Activated CD4-positive, alpha-beta T cell treated with anti-CD3 and anti-CD28 coated beads, Interleukin-2, amount 50 U/mL, for 4 hours (primary cell): ENCODE data around the gene CAPN13.

ENCODE experiments used
- DNase-seq, 2 experiments: peaks; one replicate each; pipeline ENCODE4 v3.0.0-alpha.2; 2020

CAPN13 gene

GRCh38 chr2:30807249-30807648 lies at the start of gene CAPN13:
Gene CAPN13 (minus strand): TSS chr2:30807446. CDS start chr2:30787325, 20,121 bp downstream.
- DNase-seq: no peak

DNA sequence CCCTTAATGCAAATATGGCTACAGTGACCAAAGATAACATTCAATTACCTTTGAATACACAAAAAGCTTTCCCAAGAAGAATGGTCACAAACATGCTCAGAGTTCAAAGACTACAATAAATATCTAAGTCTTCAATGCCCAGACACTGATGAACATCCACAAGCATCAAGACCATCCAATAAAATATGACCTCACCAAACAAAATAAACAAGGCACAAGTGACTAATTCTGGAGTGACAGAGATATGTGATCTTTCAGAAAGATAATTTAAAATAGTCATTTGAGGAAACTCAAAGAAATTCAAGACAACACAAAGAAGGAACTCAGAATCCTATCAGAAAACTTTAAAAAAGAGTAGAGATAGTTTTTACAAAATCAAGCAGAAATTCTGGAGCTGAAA lies 40.6 kb upstream of the CAPN13 start:
- DNase-seq: no peak

DNA sequence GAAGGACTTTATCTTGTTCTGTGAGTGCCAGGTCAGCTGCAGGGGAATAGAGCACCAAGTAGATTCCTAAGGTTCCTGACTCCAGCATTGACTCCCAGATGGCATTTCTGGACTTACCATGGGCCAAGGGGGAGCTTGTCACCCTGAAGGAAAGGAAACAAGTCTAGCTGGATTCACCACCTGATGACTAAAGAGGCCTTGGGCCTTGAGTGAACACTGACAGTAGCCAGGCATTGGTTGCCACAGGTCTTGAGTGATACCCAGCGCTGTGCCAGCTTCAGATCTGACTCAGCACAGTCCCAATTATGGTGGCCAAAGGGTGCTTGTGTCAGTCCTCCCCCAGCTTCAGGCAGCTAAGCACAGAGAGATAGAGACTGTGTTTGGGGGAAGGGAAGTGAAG lies 40.1 kb upstream of the CAPN13 start:
- no peak for DNase-seq

GRCh38 chr2:30828586-30828985 lies 21.3 kb upstream of the CAPN13 start:
- DNase-seq: no peak

DNA sequence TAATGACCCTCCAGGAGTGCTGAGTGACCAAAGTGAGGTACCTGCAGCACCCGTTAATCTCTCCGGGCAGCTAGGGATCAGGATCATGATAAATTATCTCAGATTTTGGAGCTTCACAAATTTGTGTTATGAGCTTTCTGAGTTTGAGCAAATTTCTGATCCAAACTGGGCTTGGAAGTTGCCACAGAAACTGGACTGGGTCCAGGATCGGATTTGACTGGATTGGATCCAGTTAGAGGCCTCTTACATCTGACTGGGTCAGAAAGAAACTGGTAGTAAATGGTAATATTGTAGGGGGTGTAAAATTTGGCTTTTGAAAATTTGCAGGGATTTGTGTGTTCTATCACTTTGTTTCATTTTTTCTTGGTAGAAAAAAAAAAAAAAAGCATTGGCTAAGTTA lies 19.7 kb upstream of the CAPN13 start:
- DNase-seq: no peak

GRCh38 chr2:30826481-30826880 lies 19.2 kb upstream of the CAPN13 start:
- no peak for DNase-seq

DNA sequence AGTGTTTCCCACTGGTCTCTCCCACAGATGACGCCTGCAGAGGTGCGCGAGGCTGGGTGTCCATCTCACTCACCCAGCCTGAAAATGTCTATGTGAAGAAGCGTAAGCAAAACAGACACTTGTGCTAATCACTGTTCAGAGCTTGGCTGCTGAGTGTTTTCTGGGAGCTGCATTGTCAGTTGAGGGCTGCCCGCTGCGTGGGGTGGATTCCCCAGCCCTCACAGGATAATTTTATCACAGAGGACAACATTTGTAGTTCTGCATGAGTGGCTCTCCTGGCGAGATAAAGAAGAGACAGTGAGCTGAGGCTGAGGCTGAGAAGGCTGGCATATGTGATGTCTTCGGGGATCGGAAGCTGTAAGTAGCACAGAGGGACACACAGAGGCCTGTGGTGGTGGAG lies 16.2 kb upstream of the CAPN13 start:
- no peak for DNase-seq

GRCh38 chr2:30821960-30822359 lies 14.7 kb upstream of the CAPN13 start:
- DNase-seq: no peak

DNA sequence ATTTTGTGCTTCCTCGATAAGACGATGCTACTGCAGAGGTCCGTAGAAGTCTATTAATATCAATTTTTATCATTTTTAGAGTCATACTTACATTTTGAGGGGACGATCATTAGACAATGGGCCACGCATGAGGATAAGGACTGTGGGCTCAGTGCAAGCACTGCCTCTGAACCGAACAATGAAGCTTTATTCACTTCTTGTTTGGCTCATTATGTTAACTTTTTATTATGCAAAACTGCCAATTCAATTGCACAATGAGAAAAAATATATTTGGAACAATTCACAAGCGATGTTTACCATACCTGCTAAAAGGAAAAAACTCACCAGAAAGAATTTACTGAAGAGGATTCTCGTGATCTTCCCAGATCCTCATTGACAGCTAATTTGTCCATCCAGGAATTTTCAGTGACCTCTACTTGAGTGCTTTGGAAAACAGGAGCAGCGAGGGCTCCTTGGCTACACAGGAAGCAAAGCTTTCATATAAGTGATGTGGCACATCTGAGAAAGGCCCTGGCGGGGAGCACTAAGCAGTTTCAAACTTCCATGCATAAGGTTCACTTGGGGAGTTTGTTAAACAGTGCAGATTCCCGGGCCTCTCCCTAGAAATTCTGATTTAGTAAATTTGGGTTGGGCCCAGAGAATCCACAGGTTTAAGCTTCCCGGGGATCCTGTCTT lies 13.3 kb upstream of the CAPN13 start:
- DNase-seq: no peak

DNA sequence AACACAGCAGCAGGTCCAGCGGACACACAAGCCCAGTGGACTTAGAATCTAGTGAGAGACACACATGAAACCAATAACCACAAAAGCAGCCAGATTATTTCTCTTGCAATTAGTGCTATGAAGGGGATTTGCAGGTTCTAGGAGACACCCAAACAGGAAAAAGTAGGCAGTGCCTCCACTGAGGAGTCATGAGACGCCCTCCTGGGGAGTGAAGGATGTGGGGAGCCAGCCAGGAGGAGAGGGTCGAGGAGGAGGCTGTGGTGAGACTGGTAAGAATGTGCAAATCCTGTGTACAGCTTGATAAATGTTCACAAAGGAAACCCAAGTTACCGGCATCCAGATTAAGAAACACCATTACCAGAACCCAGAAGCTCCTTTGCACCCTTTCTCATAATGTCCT lies 2.7 kb upstream of the CAPN13 start:
- no peak for DNase-seq

DNA sequence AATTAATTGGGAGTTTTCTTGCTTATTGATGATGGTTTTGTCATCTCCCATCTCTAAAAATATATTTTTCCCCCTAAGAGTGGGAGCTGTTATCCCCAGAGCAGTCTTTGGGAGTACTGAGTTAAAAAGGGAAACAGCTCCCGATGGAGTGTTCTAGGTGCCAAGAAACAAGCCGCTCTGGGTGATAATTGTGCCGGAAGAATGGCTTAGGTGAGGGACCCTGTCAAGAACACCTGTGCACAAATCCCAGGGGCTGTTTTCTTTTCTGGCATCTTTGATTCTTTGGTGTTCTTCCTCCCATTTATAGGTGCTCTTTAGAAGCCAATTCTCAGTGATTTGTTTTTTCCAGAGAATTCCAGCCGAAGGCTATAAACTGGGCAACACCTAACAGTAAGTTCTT lies 1.4 kb upstream of the CAPN13 start:
- no peak for DNase-seq

GRCh38 chr2:30803281-30803680 lies 4.0 kb downstream of the CAPN13 start:
- no peak for DNase-seq

DNA sequence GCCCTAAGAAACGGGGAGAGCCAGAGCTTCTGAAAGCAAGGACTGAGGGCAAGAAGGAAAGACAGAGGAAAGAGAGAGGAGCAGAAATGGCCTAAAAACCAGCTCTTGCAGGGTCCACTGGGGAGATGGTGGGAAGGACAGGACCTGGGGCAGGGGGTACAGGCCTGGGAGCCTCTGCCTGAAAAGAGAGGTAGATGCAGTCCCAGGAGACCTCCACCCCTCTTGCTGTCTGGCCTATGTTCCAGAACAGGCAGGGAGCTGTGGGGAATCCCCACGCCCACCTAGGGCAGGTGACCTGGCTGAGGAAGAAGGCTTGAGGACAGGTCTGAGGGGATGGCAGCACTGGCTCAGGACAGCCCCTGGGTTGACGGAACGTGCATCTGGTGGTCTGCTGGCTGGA lies 4.6 kb downstream of the CAPN13 start:
- no peak for DNase-seq

- no peak for DNase-seq
Observed at GRCh38 chr2:30801821-30802455, 5.3 kb downstream of the CAPN13 start.

DNA sequence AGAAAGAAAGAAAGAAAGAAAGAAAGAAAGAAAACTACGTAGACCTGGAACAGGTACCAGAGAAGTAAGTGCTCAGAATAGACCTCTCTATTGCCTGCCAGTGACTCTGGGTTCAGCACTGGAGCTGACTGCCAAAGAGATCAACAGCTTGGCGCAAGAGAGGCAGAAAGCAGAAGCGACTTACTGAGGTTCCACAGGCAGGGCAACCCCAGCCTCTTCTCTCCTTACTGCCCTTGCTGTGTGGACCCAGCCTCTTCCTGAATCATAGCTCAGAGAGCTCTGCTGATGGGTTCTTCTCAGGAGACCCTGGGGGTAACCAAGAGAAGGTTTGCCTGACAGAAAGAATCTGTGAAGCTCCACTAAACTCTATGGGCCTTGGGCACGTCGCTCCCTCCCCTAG lies 7.1 kb downstream of the CAPN13 start:
- DNase-seq: no peak

DNA sequence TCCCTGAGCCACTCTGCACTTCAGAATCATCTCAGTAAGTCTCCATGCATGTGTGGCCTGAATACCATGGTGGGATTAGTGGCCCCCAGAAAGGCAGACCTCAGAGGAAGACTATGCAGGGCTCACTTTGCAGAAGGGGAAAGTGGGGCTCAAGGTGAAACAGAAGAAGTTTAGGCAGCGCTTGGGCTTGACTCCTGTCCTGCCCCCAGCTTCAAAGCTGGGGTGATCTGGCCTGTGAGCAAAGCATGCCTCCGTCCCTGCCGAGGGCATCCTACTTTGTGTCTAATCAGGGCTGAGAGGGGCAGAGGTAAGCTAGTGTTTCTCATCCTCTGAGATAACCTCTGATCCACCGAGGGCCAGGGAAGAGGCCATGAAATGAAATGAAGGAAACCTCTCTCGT lies 7.9 kb downstream of the CAPN13 start:
- DNase-seq: no peak

DNA sequence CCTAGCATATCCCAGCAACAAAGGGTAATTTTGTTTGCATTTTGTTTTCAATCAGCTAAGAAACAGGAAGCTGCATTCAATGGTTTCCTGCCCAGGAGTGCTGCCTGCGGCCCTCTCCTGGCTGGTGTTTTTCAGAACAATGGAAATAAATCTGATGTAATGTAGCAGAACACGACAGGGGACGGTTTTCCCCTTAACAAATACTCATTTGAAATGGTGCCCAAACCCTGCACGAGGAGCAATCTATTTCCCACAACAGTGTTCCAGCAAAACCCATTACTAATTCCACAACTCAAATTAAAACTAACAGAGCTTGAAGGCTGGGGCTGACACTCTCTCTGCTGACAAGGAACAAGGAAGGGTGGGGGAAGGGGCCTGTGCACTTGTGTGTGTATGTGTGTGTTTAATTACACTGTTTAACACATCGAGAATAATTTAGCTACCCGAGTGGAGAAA lies 8.7 kb downstream of the CAPN13 start:
- no peak for DNase-seq

GRCh38 chr2:30797381-30798015 lies 9.7 kb downstream of the CAPN13 start:
- no peak for DNase-seq

GRCh38 chr2:30796699-30797098 lies 10.5 kb downstream of the CAPN13 start:
- no peak for DNase-seq

GRCh38 chr2:30792521-30792920 lies 14.7 kb downstream of the CAPN13 start:
- no peak for DNase-seq

DNA sequence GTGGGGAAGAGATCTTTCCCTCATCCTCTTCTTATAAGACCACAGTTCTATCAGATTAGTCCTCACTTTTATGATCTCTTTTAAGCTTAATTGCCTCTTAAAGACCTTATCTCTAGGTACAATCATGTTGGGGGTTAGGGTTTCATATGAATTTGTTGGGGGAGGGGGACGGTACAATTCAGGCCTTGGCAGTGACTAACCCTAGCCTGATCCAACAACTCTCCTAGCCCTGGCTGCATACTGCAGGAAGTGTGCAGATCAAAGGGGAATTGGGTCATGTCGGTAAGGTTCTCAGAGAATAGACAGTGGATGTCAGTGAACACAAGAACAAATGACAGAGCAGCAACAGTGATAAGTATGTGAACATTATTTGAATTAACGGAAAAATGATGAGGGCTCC lies 16.4 kb downstream of the CAPN13 start:
- no peak for DNase-seq

- no peak for DNase-seq
Observed at GRCh38 chr2:30789670-30790210, 17.5 kb downstream of the CAPN13 start.

DNA sequence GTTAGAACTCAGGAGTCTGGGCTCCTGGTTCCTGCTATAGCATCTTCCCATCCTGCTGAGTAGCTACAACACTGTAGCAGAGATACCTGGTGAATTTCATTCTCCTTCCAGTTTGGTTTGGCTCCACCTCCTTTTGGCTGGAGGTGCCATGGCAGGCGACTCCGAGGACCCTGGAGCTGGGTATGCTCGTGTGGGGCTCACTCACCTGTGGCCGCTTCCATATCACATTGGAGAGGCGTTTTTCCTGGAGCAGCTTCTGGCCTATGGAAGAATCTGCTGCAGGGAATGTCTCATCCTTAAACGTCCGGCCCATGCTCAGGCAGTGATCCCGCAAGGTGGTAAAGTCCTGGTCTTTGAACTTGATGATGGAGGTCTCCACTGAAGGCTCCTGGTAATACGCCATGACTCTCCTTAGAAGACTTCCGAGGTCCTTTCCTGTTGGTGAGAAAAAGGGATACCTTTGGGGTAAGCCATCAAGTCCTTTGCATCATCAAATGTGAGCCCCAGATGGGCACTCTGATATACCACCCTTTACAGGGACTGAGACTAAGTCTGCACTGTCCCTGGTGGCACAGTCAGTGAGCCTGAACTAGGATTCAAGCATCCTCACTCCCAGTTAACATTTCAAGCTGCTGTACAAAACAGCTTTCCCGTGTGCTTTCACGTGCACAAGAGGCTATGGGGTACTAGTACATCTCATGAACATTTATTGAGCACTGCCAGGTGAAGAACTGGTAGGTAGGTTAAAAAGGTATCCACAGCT lies 20.1 kb downstream of the CAPN13 start:
- no peak for DNase-seq
